ENCODE measurements around the gene PPP1R2. TPM values are rescaled to one million over a fixed set of nuclear protein-coding genes. Genes with fewer than 3 reads are reported as not detected.

The PPP1R2 gene
- total RNA-seq, 1 experiment from 2014 or later = 248 TPM

DNA sequence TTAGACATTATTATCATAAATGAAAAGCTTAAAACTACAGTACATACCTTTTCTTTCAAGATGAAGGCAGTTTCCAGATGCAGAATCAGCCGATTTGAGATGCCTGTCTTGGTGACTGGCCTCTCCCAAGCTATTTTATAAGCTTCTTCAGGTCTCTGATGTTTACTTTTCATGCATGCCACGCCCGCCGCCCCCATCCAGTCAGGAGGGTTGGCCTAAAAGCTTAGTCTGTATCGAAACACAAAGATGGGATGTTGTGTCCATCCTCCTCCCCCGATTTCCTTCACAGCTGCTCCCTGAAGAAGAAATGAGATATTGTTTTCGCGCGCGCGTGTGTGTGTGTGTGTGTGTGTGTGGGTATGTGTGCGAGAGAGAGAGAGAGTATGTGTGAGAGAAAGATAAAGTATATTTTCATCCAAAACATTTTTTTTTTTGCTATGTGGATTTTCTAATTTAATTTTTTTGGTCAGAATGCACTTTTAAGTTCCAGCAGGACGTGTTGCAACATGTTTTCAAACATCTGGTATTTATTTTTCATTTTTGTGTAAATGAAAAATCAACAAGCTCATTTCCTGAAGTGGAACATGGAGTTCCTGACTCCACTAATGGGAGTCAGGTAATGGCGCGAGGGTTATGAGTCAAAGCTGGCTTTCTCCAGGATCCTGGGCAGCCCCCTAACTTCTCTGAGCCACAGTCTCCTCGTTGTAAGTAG lies 40.9 kb upstream of the PPP1R2 start, which contains the start of gene APOD:
APOD (minus strand) TSS at position 110 of the 712 bp plus-strand sequence. CDS start 4,479 bp downstream, outside the sequence.
- Histone ChIP-seq H3K9ac (ENCODE audit: low read length) (no peak within 1 kb of the TSS), H2AFZ (ENCODE audit: low read length) (no peak within 1 kb of the TSS), H4K20me1 (ENCODE audit: insufficient read depth, low read depth, low read length) (no peaks in the 10 kb centered on the region), H3K36me3 (ENCODE audit: insufficient read depth, low read length) (no peaks in the 10 kb centered on the region), H3K27me3 (ENCODE audit: low read length) (no peaks in the 10 kb centered on the region), H3K4me2 (ENCODE audit: low read depth, low read length, poor library complexity, severe bottlenecking) (no peak within 1 kb of the TSS), H3K4me1 (ENCODE audit: low read length) (peaks cover 7% of the 10 kb centered on the region; the same call in 1 of the 2 replicates), H3K79me2 (ENCODE audit: low read length) (no peaks in the 10 kb centered on the region), H3K4me3 (ENCODE audit: low read length) (no peak within 1 kb of the TSS), H3K27ac (ENCODE audit: low read length) (no peak within 1 kb of the TSS), H3K9me2 (replicated peaks; ENCODE audit: insufficient read depth, low read length) (no peaks in the 10 kb centered on the region), H3K9me3 (ENCODE audit: low read length) (no peaks in the 10 kb centered on the region)
- DNase-seq = no peak

DNA sequence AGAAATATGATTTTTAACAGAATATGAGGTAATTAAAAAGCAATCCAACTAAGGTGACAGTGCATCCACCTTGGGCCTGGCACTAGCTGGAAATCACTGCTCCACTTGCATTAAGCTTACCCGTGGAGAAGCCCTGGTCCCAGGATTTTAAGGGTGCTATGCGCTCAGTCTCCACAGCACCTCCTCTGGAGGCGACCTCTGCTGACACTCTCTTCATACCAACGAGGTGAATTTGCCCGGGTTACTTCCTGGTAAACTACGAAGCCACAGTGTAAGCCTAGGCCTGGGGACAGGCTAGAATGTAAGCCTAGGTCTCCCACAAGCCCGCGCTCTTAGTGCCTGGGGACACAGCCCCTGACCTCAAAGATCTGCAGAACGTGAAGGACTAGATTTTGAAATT lies 39.8 kb upstream of the PPP1R2 start:
- Histone ChIP-seq H3K36me3 (ENCODE audit: insufficient read depth, low read length) (no peaks in the 10 kb centered on the region), H3K9ac (ENCODE audit: low read length) (no peak overlapping the region), H3K27ac (ENCODE audit: low read length) (no peak overlapping the region), H3K4me1 (ENCODE audit: low read length) (peaks cover 5% of the 10 kb centered on the region; the same call in 1 of the 2 replicates), H3K79me2 (ENCODE audit: low read length) (no peaks in the 10 kb centered on the region), H3K27me3 (ENCODE audit: low read length) (no peaks in the 10 kb centered on the region), H3K4me2 (ENCODE audit: low read depth, low read length, poor library complexity, severe bottlenecking) (no peak overlapping the region), H3K9me2 (replicated peaks; ENCODE audit: insufficient read depth, low read length) (no peaks in the 10 kb centered on the region), H4K20me1 (ENCODE audit: insufficient read depth, low read depth, low read length) (no peaks in the 10 kb centered on the region), H3K4me3 (ENCODE audit: low read length) (no peak overlapping the region), H3K9me3 (ENCODE audit: low read length) (no peaks in the 10 kb centered on the region), H2AFZ (ENCODE audit: low read length) (no peak overlapping the region)
- DNase-seq = no peak

GRCh38 chr3:195580744-195581443 lies 37.8 kb upstream of the PPP1R2 start:
- H3K27ac ChIP-seq (ENCODE audit: low read length) = no peak overlapping the region
- no peak overlapping the region for H2AFZ ChIP-seq (ENCODE audit: low read length)
- no peaks in the 10 kb centered on the region for H3K9me2 ChIP-seq (replicated peaks; ENCODE audit: insufficient read depth, low read length)
- no peaks in the 10 kb centered on the region for H3K27me3 ChIP-seq (ENCODE audit: low read length)
- H3K4me2 ChIP-seq (ENCODE audit: low read depth, low read length, poor library complexity, severe bottlenecking) = no peak overlapping the region
- no peaks in the 10 kb centered on the region for H3K9me3 ChIP-seq (ENCODE audit: low read length)
- H3K4me3 ChIP-seq (ENCODE audit: low read length) = no peak overlapping the region
- no peaks in the 10 kb centered on the region for H3K79me2 ChIP-seq (ENCODE audit: low read length)
- no peaks in the 10 kb centered on the region for H3K36me3 ChIP-seq (ENCODE audit: insufficient read depth, low read length)
- no peak overlapping the region for H3K9ac ChIP-seq (ENCODE audit: low read length)
- peaks cover 10% of the 10 kb centered on the region for H3K4me1 ChIP-seq (ENCODE audit: low read length)
- DNase-seq = no peak
- H4K20me1 ChIP-seq (ENCODE audit: insufficient read depth, low read depth, low read length) = no peaks in the 10 kb centered on the region

DNA sequence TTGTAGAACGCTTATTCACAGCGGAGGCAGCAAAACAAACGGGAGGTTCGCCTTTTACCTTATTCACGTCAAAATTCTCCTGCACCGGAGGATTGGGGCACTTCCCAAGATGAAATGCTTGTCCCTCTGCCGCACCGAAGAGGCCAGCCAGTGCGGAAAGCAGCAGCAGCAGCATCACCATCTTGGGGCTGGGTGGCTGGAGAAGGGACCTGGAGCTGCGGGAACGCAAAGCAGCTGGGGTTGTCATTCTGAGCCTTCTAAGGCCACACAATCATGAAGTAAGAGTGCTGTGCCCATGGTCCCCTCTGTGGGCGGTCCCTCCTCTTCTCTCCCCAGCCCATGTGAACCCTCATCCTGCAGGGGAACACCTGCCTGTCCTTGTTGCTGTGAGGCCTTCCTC lies 36.2 kb upstream of the PPP1R2 start:
- Histone ChIP-seq H3K9ac (ENCODE audit: low read length) (no peak overlapping the region), H3K4me2 (ENCODE audit: low read depth, low read length, poor library complexity, severe bottlenecking) (no peak overlapping the region), H3K9me3 (ENCODE audit: low read length) (no peaks in the 10 kb centered on the region), H2AFZ (ENCODE audit: low read length) (no peak overlapping the region), H3K4me1 (ENCODE audit: low read length) (peaks cover 11% of the 10 kb centered on the region), H3K9me2 (replicated peaks; ENCODE audit: insufficient read depth, low read length) (no peaks in the 10 kb centered on the region), H3K27ac (ENCODE audit: low read length) (no peak overlapping the region), H4K20me1 (ENCODE audit: insufficient read depth, low read depth, low read length) (no peaks in the 10 kb centered on the region), H3K79me2 (ENCODE audit: low read length) (no peaks in the 10 kb centered on the region), H3K27me3 (ENCODE audit: low read length) (no peaks in the 10 kb centered on the region), H3K4me3 (ENCODE audit: low read length) (no peak overlapping the region), H3K36me3 (ENCODE audit: insufficient read depth, low read length) (no peaks in the 10 kb centered on the region)
- DNase-seq = no peak

GRCh38 chr3:195578565-195578964 lies 35.4 kb upstream of the PPP1R2 start:
- H3K4me1 ChIP-seq (ENCODE audit: low read length) = peaks cover 11% of the 10 kb centered on the region
- no peaks in the 10 kb centered on the region for H3K9me3 ChIP-seq (ENCODE audit: low read length)
- no peak overlapping the region for H3K4me3 ChIP-seq (ENCODE audit: low read length)
- no peaks in the 10 kb centered on the region for H3K79me2 ChIP-seq (ENCODE audit: low read length)
- H2AFZ ChIP-seq (ENCODE audit: low read length) = no peak overlapping the region
- no peaks in the 10 kb centered on the region for H3K27me3 ChIP-seq (ENCODE audit: low read length)
- no peak overlapping the region for H3K9ac ChIP-seq (ENCODE audit: low read length)
- no peaks in the 10 kb centered on the region for H3K36me3 ChIP-seq (ENCODE audit: insufficient read depth, low read length)
- H3K4me2 ChIP-seq (ENCODE audit: low read depth, low read length, poor library complexity, severe bottlenecking) = no peak overlapping the region
- H3K27ac ChIP-seq (ENCODE audit: low read length) = no peak overlapping the region
- H3K9me2 ChIP-seq (replicated peaks; ENCODE audit: insufficient read depth, low read length) = no peaks in the 10 kb centered on the region
- no peak for DNase-seq
- H4K20me1 ChIP-seq (ENCODE audit: insufficient read depth, low read depth, low read length) = no peaks in the 10 kb centered on the region

DNA sequence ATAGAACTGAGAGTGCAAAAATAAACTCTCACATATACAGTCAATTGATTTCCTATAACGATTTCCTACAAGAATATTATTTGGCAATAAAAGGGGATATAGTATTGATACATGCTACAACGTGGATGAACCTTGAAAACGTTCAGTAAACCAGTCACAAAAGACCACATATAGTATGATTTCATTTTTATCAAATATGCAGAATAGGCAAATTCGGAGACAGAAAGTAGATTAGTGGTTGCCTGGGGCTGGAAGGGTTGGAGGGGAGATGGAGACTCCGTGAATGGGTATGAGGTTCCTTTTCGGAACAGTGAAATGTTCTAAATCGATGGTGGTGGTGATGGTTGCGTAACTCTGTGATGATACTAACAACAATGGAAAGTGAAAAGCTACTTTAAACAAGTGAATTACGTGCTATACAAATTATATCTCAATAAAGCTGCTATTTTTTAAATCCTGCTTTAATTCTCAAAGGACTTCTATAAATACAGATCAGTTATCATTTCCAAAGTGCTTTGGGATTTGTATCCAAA lies 34.6 kb upstream of the PPP1R2 start:
- Histone ChIP-seq H3K4me3 (ENCODE audit: low read length) (no peak overlapping the region), H2AFZ (ENCODE audit: low read length) (no peak overlapping the region), H3K9me3 (ENCODE audit: low read length) (no peaks in the 10 kb centered on the region), H3K9ac (ENCODE audit: low read length) (no peak overlapping the region), H3K36me3 (ENCODE audit: insufficient read depth, low read length) (no peaks in the 10 kb centered on the region), H3K79me2 (ENCODE audit: low read length) (no peaks in the 10 kb centered on the region), H3K9me2 (replicated peaks; ENCODE audit: insufficient read depth, low read length) (no peaks in the 10 kb centered on the region), H3K4me1 (ENCODE audit: low read length) (peaks cover 11% of the 10 kb centered on the region), H3K27ac (ENCODE audit: low read length) (no peak overlapping the region), H3K27me3 (ENCODE audit: low read length) (no peaks in the 10 kb centered on the region), H3K4me2 (ENCODE audit: low read depth, low read length, poor library complexity, severe bottlenecking) (no peak overlapping the region), H4K20me1 (ENCODE audit: insufficient read depth, low read depth, low read length) (no peaks in the 10 kb centered on the region)
- no peak for DNase-seq

DNA sequence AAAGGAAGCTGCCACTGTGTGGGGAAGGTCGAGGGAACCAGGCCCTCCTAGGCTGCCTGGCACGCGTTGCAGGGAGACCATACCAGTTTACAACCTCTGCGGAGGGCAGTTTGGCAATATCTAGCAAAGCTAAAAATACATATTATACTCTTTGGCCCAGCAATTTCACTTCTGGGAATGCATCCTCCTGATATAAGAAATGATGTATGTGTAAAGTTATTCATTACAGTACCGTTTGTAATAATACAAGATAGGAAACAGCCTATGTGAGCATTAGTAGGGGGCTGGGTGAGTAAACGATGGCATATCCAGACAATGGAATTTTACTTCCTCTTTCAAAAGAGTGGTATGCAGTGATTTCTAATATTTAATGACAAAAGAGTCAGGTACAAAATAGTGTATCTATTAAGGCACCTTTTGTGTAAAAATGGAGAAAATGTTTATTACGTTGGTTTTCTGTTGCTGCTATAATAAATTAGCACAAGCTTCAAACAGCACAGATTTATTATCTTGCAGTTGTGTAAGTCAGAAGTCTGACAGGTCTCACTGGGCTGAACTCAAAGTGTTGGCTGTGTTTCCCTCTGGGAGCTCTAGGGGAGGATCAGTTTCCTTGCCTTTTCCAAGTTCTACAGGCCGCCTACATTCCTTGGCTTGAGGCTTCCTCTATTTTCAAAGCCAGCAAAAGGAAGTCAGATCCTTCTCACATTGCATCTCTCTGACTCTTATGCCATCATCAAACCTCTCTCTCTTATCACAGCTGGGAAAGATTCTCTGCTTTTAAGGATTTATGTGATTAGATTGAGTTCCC lies 31.6 kb upstream of the PPP1R2 start:
- H3K9me3 ChIP-seq (ENCODE audit: low read length) = no peaks in the 10 kb centered on the region
- peaks cover 8% of the 10 kb centered on the region for H3K4me1 ChIP-seq (ENCODE audit: low read length)
- no peaks in the 10 kb centered on the region for H3K27me3 ChIP-seq (ENCODE audit: low read length)
- no peak overlapping the region for H3K9ac ChIP-seq (ENCODE audit: low read length)
- H3K36me3 ChIP-seq (ENCODE audit: insufficient read depth, low read length) = no peaks in the 10 kb centered on the region
- H4K20me1 ChIP-seq (ENCODE audit: insufficient read depth, low read depth, low read length) = no peaks in the 10 kb centered on the region
- no peak for DNase-seq
- no peak overlapping the region for H3K27ac ChIP-seq (ENCODE audit: low read length)
- H3K4me3 ChIP-seq (ENCODE audit: low read length) = no peak overlapping the region
- H3K9me2 ChIP-seq (replicated peaks; ENCODE audit: insufficient read depth, low read length) = no peaks in the 10 kb centered on the region
- no peak overlapping the region for H3K4me2 ChIP-seq (ENCODE audit: low read depth, low read length, poor library complexity, severe bottlenecking)
- H3K79me2 ChIP-seq (ENCODE audit: low read length) = no peaks in the 10 kb centered on the region
- no peak overlapping the region for H2AFZ ChIP-seq (ENCODE audit: low read length)

All from Karpas-422 (cell line).